Upper lobe of left lung (tissue), 6 donors: ENCODE measurements around the gene TRIM71. TPM values are rescaled to one million over a fixed set of nuclear protein-coding genes. Genes with fewer than 3 reads are reported as not detected.
A peak's percentile ranks its signal among the peaks of the same experiment; 100 is the strongest.

Experiments used
- ATAC-seq, 2 donors: fragments of 200-7000 bp; cut with Tn5 transposase; one replicate each; pipeline ENCODE4 v1.9.1; 2022; ENCODE audit warnings: mild to moderate bottlenecking in 2 of 2, moderate library complexity in 2 of 2; ENCODE audit not compliant: low FRiP score in 2 of 2
- DNase-seq, 2 donors: peaks; one replicate each; pipeline ENCODE4 v3.0.0-alpha.2; 2019 to 2020
- H3K27ac ChIP-seq, 4 donors: fragments of 200-600 bp; sonication (generic); one replicate each; pipeline ENCODE4 v1.5.1; 2016 to 2019
- H3K27me3 ChIP-seq, 4 donors: fragments of 200-600 bp; sonication (generic); one replicate each; pipeline ENCODE4 v1.5.1; 2017 to 2019
- H3K36me3 ChIP-seq, 4 donors: fragments of 200-600 bp; sonication (generic); one replicate each; pipeline ENCODE4 v1.5.1; 2016 to 2019
- H3K4me1 ChIP-seq, 4 donors: fragments of 200-600 bp; sonication (generic); one replicate each; pipeline ENCODE4 v1.5.1; 2018 to 2019
- H3K4me3 ChIP-seq, 4 donors: fragments of 200-600 bp; sonication (generic); one replicate each; pipeline ENCODE4 v1.5.1; 2017 to 2019; ENCODE audit warnings: mild to moderate bottlenecking in 2 of 4, moderate library complexity in 1 of 4
- H3K9me3 ChIP-seq, 4 donors: fragments of 200-600 bp; sonication (generic); one replicate each; pipeline ENCODE4 v1.5.1; 2018 to 2019
- CTCF ChIP-seq, 6 experiments: fragments of 450-650 bp in 4 of 6; fragments of 200-600 bp in 2 of 6; sonication (generic) in 2 of 6; IDR thresholded peaks; one replicate each; pipeline ENCODE4 v1.5.1; 2016 to 2019; ENCODE audit warnings: antibody characterized with exemption in 6 of 6
- EP300 ChIP-seq, 4 donors: sonication (generic); formaldehyde crosslinking; IDR thresholded peaks; one replicate each; pipeline ENCODE4 v1.5.1; 2017; ENCODE audit warnings: antibody characterized with exemption in 4 of 4, control low read depth in 2 of 4
- POLR2A ChIP-seq, 4 donors: fragments of 450-650 bp; IDR thresholded peaks; one replicate each; pipeline ENCODE4 v1.5.1; 2016 to 2017; ENCODE audit warnings: antibody characterized with exemption in 4 of 4, mild to moderate bottlenecking in 2 of 4
- POLR2AphosphoS5 ChIP-seq, 2 donors: sonication (generic); formaldehyde crosslinking; IDR thresholded peaks; one replicate each; pipeline ENCODE4 v1.5.1; 2017; ENCODE audit warnings: antibody characterized with exemption in 2 of 2
- WGBS, 2 donors: methylation state at CpG; one replicate each; pipeline ENCODE4 v1.1.5; 2017 to 2018; 5-methylcytosine and 5-hydroxymethylcytosine counted together
- total RNA-seq, 6 donors: library from RNA; depleted of rRNA in 4 of 6; stranded (reverse); fragments of >200 nt in 4 of 6; gene quantifications; one replicate each; pipeline versions ENCODE4 v1.1.0 to v1.2.1, GENCODE V29; 2016 to 2021
- donor health status: DM: no; HTN: no; CAD: no; lungs with moderate emphysema.
- donor health status: DM: no; HTN: yes; CAD: no; lungs with severe emphysema.

TRIM71 gene
- total RNA-seq, result 1 to 10 TPM; 2.2 to 7.3 (median 3.8) TPM

GRCh38 chr3:32817558-32818228, at the start of gene TRIM71:
Gene TRIM71 (plus strand): TSS chr3:32817997. CDS start chr3:32818081, 84 bp downstream.
- peaks cover 21 to 53% (median 26%) of the 10 kb centered on the region in 4 donors for H3K4me1 ChIP-seq
- H3K27me3 ChIP-seq, result peaks cover 0 to 29% (median 14%) of the 10 kb centered on the region in 4 donors
- H3K36me3 ChIP-seq, result no peaks in the 10 kb centered on the region
- no peak for TF ChIP-seq POLR2A (IDR thresholded peaks at IDR 0.05)
- no peak for TF ChIP-seq CTCF (IDR thresholded peaks at IDR 0.05)
- no peak for TF ChIP-seq POLR2AphosphoS5 (IDR thresholded peaks at IDR 0.05)
- no peak for TF ChIP-seq EP300 (IDR thresholded peaks at IDR 0.05)
- WGBS, 2 donors, result 2 to 4% methylated on average over 34 to 53 of the region's 59 CpGs
- H3K27ac ChIP-seq, result peak within 1 kb of the TSS; percentile 26 to 70 (median 61)
- peak in 1 of 2 donors; percentile 84 for DNase-seq
- no peaks in the 10 kb centered on the region for H3K9me3 ChIP-seq
- peak within 1 kb of the TSS; percentile 20 to 65 (median 53) for H3K4me3 ChIP-seq
- ATAC-seq, result no peak

- no peak for DNase-seq
- no peak for ATAC-seq
- H3K27me3 ChIP-seq, result no peaks in the 10 kb centered on the region
- H3K4me1 ChIP-seq, result peaks cover 7 to 17% (median 8%) of the 10 kb centered on the region in 4 donors
- no peak overlapping the region for H3K27ac ChIP-seq
- WGBS, 2 donors, result 71 to 93% methylated on average over 4 of the region's 4 CpGs
- TF ChIP-seq CTCF (IDR thresholded peaks at IDR 0.05), result no peak
- TF ChIP-seq POLR2A (IDR thresholded peaks at IDR 0.05), result no peak
- no peak for TF ChIP-seq POLR2AphosphoS5 (IDR thresholded peaks at IDR 0.05)
- TF ChIP-seq EP300 (IDR thresholded peaks at IDR 0.05), result no peak
- peaks cover 0 to 23% (median 6%) of the 10 kb centered on the region in 4 donors for H3K36me3 ChIP-seq
- H3K9me3 ChIP-seq, result no peaks in the 10 kb centered on the region
- H3K4me3 ChIP-seq, result no peak overlapping the region
Observed at GRCh38 chr3:32778389-32778788, 39.4 kb upstream of the TRIM71 start.

- Histone ChIP-seq H3K4me1 (peaks cover 7 to 17% (median 8%) of the 10 kb centered on the region in 4 donors), H3K4me3 (peak overlapping the region in 3 of 4 donors; percentile 45 to 63 (median 60)), H3K27ac (peak overlapping the region in 1 of 4 donors; percentile 70), H3K36me3 (peaks cover 0 to 7% (median 0%) of the 10 kb centered on the region in 4 donors), H3K9me3 (no peaks in the 10 kb centered on the region), H3K27me3 (no peaks in the 10 kb centered on the region)
- no peak for ATAC-seq
- DNase-seq, result no peak
- WGBS, 2 donors, result 91 to 93% methylated on average over 10 of the region's 10 CpGs
- TF ChIP-seq POLR2AphosphoS5 (IDR thresholded peaks at IDR 0.05), result no peak
- TF ChIP-seq EP300 (IDR thresholded peaks at IDR 0.05), result no peak
- TF ChIP-seq POLR2A (IDR thresholded peaks at IDR 0.05), result no peak
- no peak for TF ChIP-seq CTCF (IDR thresholded peaks at IDR 0.05)
Observed at GRCh38 chr3:32780071-32780734, 37.6 kb upstream of the TRIM71 start.

GRCh38 chr3:32780735-32781210, 37.0 kb upstream of the TRIM71 start:
- Histone ChIP-seq H3K4me1 (peaks cover 7 to 17% (median 8%) of the 10 kb centered on the region in 4 donors), H3K27ac (peak overlapping the region; percentile 55 to 72 (median 68)), H3K4me3 (peak overlapping the region; percentile 45 to 63 (median 58)), H3K27me3 (no peaks in the 10 kb centered on the region), H3K9me3 (no peaks in the 10 kb centered on the region), H3K36me3 (peaks cover 0 to 2% (median 0%) of the 10 kb centered on the region in 4 donors)
- TF ChIP-seq EP300 (IDR thresholded peaks at IDR 0.05) (no peak), POLR2A (IDR thresholded peaks at IDR 0.05) (no peak), POLR2AphosphoS5 (IDR thresholded peaks at IDR 0.05) (no peak), CTCF (IDR thresholded peaks at IDR 0.05) (no peak)
- 6 to 8% methylated on average over 22 to 36 of the region's 36 CpGs for WGBS, 2 donors
- peak; percentile 70 to 75 for ATAC-seq
- peak; percentile 76 to 92 for DNase-seq
